OCI-LY1 (cell line): ENCODE measurements around the gene AANAT.

ENCODE experiments used
- H2AFZ ChIP-seq: fragments of 200-600 bp; sonication (generic), shearing (Covaris generic); 2 replicates; pipeline ENCODE4 v1.6.0; 2014; ENCODE audit warnings: antibody characterized with exemption, mild to moderate bottlenecking, low read length
- H3F3A ChIP-seq: fragments of 200-600 bp; sonication (generic), shearing (Covaris generic); 2 replicates; pipeline ENCODE4 v1.6.0; 2014; ENCODE audit warnings: mild to moderate bottlenecking, antibody characterized with exemption, low read length, moderate library complexity; ENCODE audit not compliant: insufficient read depth
- H3K27ac ChIP-seq: fragments of 200-600 bp; sonication (generic); 2 replicates; pipeline ENCODE4 v1.5.1; 2014; ENCODE audit warnings: low read length, mixed run types, mild to moderate bottlenecking, low read depth; ENCODE audit not compliant: poor library complexity, severe bottlenecking
- H3K27me3 ChIP-seq: fragments of 200-600 bp; sonication (generic); 2 replicates; pipeline ENCODE4 v1.6.0; 2014; ENCODE audit warnings: antibody characterized with exemption, mild to moderate bottlenecking, low read length, moderate library complexity; ENCODE audit not compliant: insufficient read depth
- H3K36me3 ChIP-seq: fragments of 200-600 bp; sonication (generic); 2 replicates; pipeline ENCODE4 v1.6.1; 2014; ENCODE audit warnings: mild to moderate bottlenecking, antibody characterized with exemption, low read length, moderate library complexity, mixed read lengths; ENCODE audit not compliant: insufficient read depth
- H3K4me1 ChIP-seq: fragments of 200-600 bp; sonication (generic); 2 replicates; pipeline ENCODE4 v1.5.1; 2014; ENCODE audit warnings: mild to moderate bottlenecking, low read length, moderate library complexity; ENCODE audit not compliant: insufficient read depth, severe bottlenecking
- H3K4me2 ChIP-seq: fragments of 200-600 bp; sonication (generic), shearing (Covaris generic); 2 replicates; pipeline ENCODE4 v1.6.1; 2014; ENCODE audit warnings: low read length
- H3K4me3 ChIP-seq: fragments of 200-600 bp; sonication (generic); 2 replicates; pipeline ENCODE4 v1.5.1; 2014; ENCODE audit warnings: low read length, low read depth, mild to moderate bottlenecking, mixed read lengths; ENCODE audit not compliant: poor library complexity, severe bottlenecking
- H3K79me2 ChIP-seq: fragments of 200-600 bp; shearing (Covaris generic); 2 replicates; pipeline ENCODE4 v1.6.1; 2016; ENCODE audit warnings: mixed run types, low read length, mixed read lengths; ENCODE audit not compliant: insufficient read depth
- H3K9ac ChIP-seq: fragments of 200-600 bp; sonication (generic), shearing (Covaris generic); 2 replicates; pipeline ENCODE4 v1.6.1; 2014; ENCODE audit warnings: mild to moderate bottlenecking, low read length, mixed read lengths
- H3K9me2 ChIP-seq: fragments of 200-600 bp; sonication (generic), shearing (Covaris generic); 2 replicates; pipeline ENCODE4 v1.6.1; 2014; ENCODE audit warnings: low read depth, mild to moderate bottlenecking, low read length, mixed read lengths
- H3K9me3 ChIP-seq: fragments of 200-600 bp; shearing (Covaris generic); 2 replicates; pipeline ENCODE4 v1.6.1; 2014; ENCODE audit warnings: low read length, mixed read lengths
- H4K20me1 ChIP-seq: fragments of 200-600 bp; sonication (generic), shearing (Covaris generic); 2 replicates; pipeline ENCODE4 v1.6.0; 2016; ENCODE audit warnings: mild to moderate bottlenecking, low read length; ENCODE audit not compliant: insufficient read depth
- EZH2 ChIP-seq: fragments of 200-600 bp; sonication (generic), shearing (Covaris generic); IDR thresholded peaks from 2 replicates; pipeline ENCODE4 v1.8.0; 2017; ENCODE audit warnings: borderline replicate concordance, mixed run types, mild to moderate bottlenecking, antibody characterized with exemption, low read length, moderate library complexity, mixed read lengths
- TF ChIP-seq, protein P1 (sequence below): fragments of 200-600 bp; sonication (generic), shearing (Covaris generic); IDR thresholded peaks from 2 replicates; pipeline ENCODE4 v1.5.1; 2017; ENCODE audit warnings: mild to moderate bottlenecking, antibody characterized with exemption, low read length, moderate library complexity, mixed read lengths

The AANAT gene

GRCh38 chr17:76462556-76463290 lies 4.7 kb upstream of the AANAT start:
- Histone ChIP-seq H4K20me1 (no peaks in the 10 kb centered on the region), H3K79me2 (no peaks in the 10 kb centered on the region), H3K9me3 (no peaks in the 10 kb centered on the region), H3K27me3 (no peaks in the 10 kb centered on the region), H3K36me3 (no peaks in the 10 kb centered on the region), H3K9me2 (no peaks in the 10 kb centered on the region), H3K27ac (no peak overlapping the region), H3K9ac (no peak overlapping the region), H3F3A (no peaks in the 10 kb centered on the region), H3K4me2 (no peak overlapping the region), H3K4me1 (peaks cover 10% of the 10 kb centered on the region), H3K4me3 (no peak overlapping the region), H2AFZ (no peak overlapping the region)
- TF ChIP-seq EZH2: no peak
- TF ChIP-seq, protein P1, sequence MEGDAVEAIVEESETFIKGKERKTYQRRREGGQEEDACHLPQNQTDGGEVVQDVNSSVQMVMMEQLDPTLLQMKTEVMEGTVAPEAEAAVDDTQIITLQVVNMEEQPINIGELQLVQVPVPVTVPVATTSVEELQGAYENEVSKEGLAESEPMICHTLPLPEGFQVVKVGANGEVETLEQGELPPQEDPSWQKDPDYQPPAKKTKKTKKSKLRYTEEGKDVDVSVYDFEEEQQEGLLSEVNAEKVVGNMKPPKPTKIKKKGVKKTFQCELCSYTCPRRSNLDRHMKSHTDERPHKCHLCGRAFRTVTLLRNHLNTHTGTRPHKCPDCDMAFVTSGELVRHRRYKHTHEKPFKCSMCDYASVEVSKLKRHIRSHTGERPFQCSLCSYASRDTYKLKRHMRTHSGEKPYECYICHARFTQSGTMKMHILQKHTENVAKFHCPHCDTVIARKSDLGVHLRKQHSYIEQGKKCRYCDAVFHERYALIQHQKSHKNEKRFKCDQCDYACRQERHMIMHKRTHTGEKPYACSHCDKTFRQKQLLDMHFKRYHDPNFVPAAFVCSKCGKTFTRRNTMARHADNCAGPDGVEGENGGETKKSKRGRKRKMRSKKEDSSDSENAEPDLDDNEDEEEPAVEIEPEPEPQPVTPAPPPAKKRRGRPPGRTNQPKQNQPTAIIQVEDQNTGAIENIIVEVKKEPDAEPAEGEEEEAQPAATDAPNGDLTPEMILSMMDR: no peak

DNA sequence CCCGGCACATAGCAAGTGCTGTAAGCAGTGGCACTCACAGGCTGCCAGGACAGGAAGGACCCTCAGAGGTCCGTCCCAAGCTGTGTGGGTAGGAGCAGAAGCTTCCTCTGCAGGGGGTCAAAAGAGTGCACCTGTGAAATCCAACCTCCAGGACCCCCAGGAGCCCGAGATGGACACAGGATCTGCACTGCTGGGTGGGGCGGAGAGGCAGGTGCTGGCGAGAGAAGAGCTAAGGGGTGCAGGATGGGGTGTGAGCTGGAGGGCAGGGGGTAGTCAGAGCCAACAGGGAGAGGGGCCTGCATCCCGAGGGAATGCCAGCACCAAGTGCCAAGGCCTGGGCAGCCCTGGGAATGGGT lies 650 bp upstream of the AANAT start:
- Histone ChIP-seq H3K4me3 (no peak overlapping the region), H3K36me3 (no peaks in the 10 kb centered on the region; the same call in 1 of the 2 replicates), H3K9me3 (no peaks in the 10 kb centered on the region), H3K79me2 (no peaks in the 10 kb centered on the region), H2AFZ (no peak overlapping the region), H3K4me1 (peaks cover 10% of the 10 kb centered on the region), H4K20me1 (no peaks in the 10 kb centered on the region), H3K9ac (no peak overlapping the region), H3K27me3 (no peaks in the 10 kb centered on the region), H3K4me2 (no peak overlapping the region), H3F3A (no peaks in the 10 kb centered on the region), H3K9me2 (no peaks in the 10 kb centered on the region), H3K27ac (no peak overlapping the region)
- TF ChIP-seq EZH2: no peak
- TF ChIP-seq, protein P1: no peak

GRCh38 chr17:76467809-76468633 lies 618 bp downstream of the AANAT start:
- Histone ChIP-seq H3K4me2 (no peak overlapping the region), H2AFZ (no peak overlapping the region), H3K27me3 (no peaks in the 10 kb centered on the region), H3F3A (no peaks in the 10 kb centered on the region), H4K20me1 (no peaks in the 10 kb centered on the region), H3K4me3 (no peak overlapping the region), H3K9me3 (no peaks in the 10 kb centered on the region), H3K9ac (no peak overlapping the region), H3K9me2 (no peaks in the 10 kb centered on the region), H3K79me2 (no peaks in the 10 kb centered on the region), H3K4me1 (peaks cover 10% of the 10 kb centered on the region), H3K27ac (no peak overlapping the region), H3K36me3 (peaks cover under 1% of the 10 kb centered on the region; the same call in 1 of the 2 replicates)
- TF ChIP-seq EZH2: no peak
- TF ChIP-seq, protein P1: no peak
